Astrocyte of the spinal cord (primary cell): ENCODE results near the gene RCC2.
"Not testable (repeated sequence)": the region's sequence is repeated elsewhere in the genome, so short reads cannot be mapped to it uniquely, and the experiment has no call there.

Experiments
- DNase-seq: peaks from one replicate; pipeline ENCODE4 v3.0.0; 2011; ENCODE audit warnings: low read depth, low spot score
- H3K4me3 ChIP-seq: 2 replicates; pipeline ENCODE4 v1.5.1; 2011; ENCODE audit warnings: low read depth, mild to moderate bottlenecking, low read length, moderate library complexity
- CTCF ChIP-seq: IDR thresholded peaks from 2 replicates; pipeline ENCODE4 v1.5.1; 2012; ENCODE audit warnings: low read depth, mild to moderate bottlenecking, low read length, inconsistent platforms
- in situ Hi-C: cut with HindIII; loops from 2 replicates; pipeline ENCODE4 v1.10.0; 2017; ENCODE audit warnings: low sequenced_read_pairs

The RCC2 gene

GRCh38 chr1:17420391-17420918 lies 19.0 kb downstream of the RCC2 start:
- DNase-seq: no peak
- TF ChIP-seq CTCF: no peak
- in situ Hi-C loops: no loop called here
- no peak overlapping the region for H3K4me3 ChIP-seq

GRCh38 chr1:17419626-17420328 lies 19.7 kb downstream of the RCC2 start:
- no peak overlapping the region for H3K4me3 ChIP-seq
- DNase-seq: peak; percentile 49
- in situ Hi-C loops: no loop called here
- TF ChIP-seq CTCF: peak; percentile 94

GRCh38 chr1:17416389-17416788 lies 23.1 kb downstream of the RCC2 start:
- no peak for TF ChIP-seq CTCF
- in situ Hi-C loops: no loop called here
- H3K4me3 ChIP-seq: no peak overlapping the region
- no peak for DNase-seq

- no peak overlapping the region for H3K4me3 ChIP-seq
- no peak for DNase-seq
- in situ Hi-C loops: no loop called here
- TF ChIP-seq CTCF: no peak
These were observed 25.5 kb downstream of the RCC2 start for GRCh38 chr1:17414022-17414421.

- in situ Hi-C loops: no loop called here
- TF ChIP-seq CTCF: no peak
These were observed 27.2 kb downstream of the RCC2 start for GRCh38 chr1:17412093-17412870.

GRCh38 chr1:17409391-17409811 lies 30.1 kb downstream of the RCC2 start:
- H3K4me3 ChIP-seq: no peak overlapping the region
- DNase-seq: no peak
- TF ChIP-seq CTCF: no peak
- in situ Hi-C loops: no loop called here

More at GRCh38 chr1:17412093-17412870, 27.2 kb downstream of the RCC2 start:
- no peak overlapping the region for H3K4me3 ChIP-seq
- DNase-seq: no peak

- in situ Hi-C loops, H3K4me3 ChIP-seq: not testable (repeated sequence)
- peak; percentile 8 for DNase-seq
These were observed 31.5 kb downstream of the RCC2 start for GRCh38 chr1:17407786-17408514.

- in situ Hi-C loops, H3K4me3 ChIP-seq, DNase-seq: not testable (repeated sequence)
These were observed 32.6 kb downstream of the RCC2 start for GRCh38 chr1:17406760-17407475.
